ENCODE data around the gene CMIP. TPM values are rescaled to one million over a fixed set of nuclear protein-coding genes. Genes with fewer than 3 reads are reported as not detected.

The CMIP gene
- total RNA-seq, 1 experiment from 2014 or later = 63.7 TPM

- ChIA-PET CTCF (interaction anchor here (0.6 to 5.8 kb wide), 5 partner anchors 12 to 280 kb away, joined by 3 to 49 read pairs (median 3); no protein-coding TSS in a partner anchor), POLR2A (no interaction called here)
- no peak overlapping the region for H3K4me3 Mint-ChIP-seq
- H3K4me1 Mint-ChIP-seq = peaks cover 38% of the 10 kb centered on the region
- ATAC-seq = no peak
- DNase-seq (ENCODE audit: low spot score) = no peak
- TF ChIP-seq ELF4 (CRISPR knock-in tag; IDR thresholded peaks at IDR 0.05; ENCODE audit: low read depth) = no peak
- no peaks in the 10 kb centered on the region for H3K9me3 Mint-ChIP-seq
- H3K27ac Mint-ChIP-seq = 0 out of 2 replicates have a peak overlapping the region, but pooled peaks have one; percentile 16
- H3K27me3 Mint-ChIP-seq (ENCODE audit: low read depth) = no peaks in the 10 kb centered on the region
- H3K36me3 Mint-ChIP-seq = peaks cover 23% of the 10 kb centered on the region
These were observed 264.6 kb downstream of the CMIP start for GRCh38 chr16:81709016-81709900.

- POLR2A ChIA-PET = no interaction called here
- CTCF ChIA-PET = interaction anchor here (1.0 to 5.8 kb wide), 4 partner anchors 14 to 281 kb away, joined by 3 to 49 read pairs (median 4); no protein-coding TSS in a partner anchor
These were observed 265.4 kb downstream of the CMIP start for GRCh38 chr16:81710044-81710443.

More at GRCh38 chr16:81710044-81710443, 265.4 kb downstream of the CMIP start:
- ATAC-seq (no peak), DNase-seq (ENCODE audit: low spot score) (no peak)
- Mint-ChIP-seq H3K4me1 (peaks cover 45% of the 10 kb centered on the region), H3K27ac (no peak overlapping the region), H3K27me3 (ENCODE audit: low read depth) (no peaks in the 10 kb centered on the region), H3K4me3 (no peak overlapping the region), H3K9me3 (no peaks in the 10 kb centered on the region), H3K36me3 (peaks cover 23% of the 10 kb centered on the region)
- TF ChIP-seq RELA (CRISPR knock-in tag; IDR thresholded peaks at IDR 0.05; ENCODE audit: borderline replicate concordance) (no peak), CBFB (CRISPR knock-in tag; IDR thresholded peaks at IDR 0.05; ENCODE audit: low read depth) (no peak), ZNF425 (CRISPR knock-in tag; conservative IDR thresholded peaks at IDR 0.05) (no peak), EMX1 (CRISPR knock-in tag; IDR thresholded peaks at IDR 0.05) (no peak), GABPB1 (CRISPR knock-in tag; IDR thresholded peaks at IDR 0.05) (no peak), ZNF232 (CRISPR knock-in tag; IDR thresholded peaks at IDR 0.05) (no peak), ESRRA (CRISPR knock-in tag; IDR thresholded peaks at IDR 0.05; ENCODE audit: borderline replicate concordance) (no peak), ZSCAN18 (CRISPR knock-in tag; IDR thresholded peaks at IDR 0.05) (no peak), FOXJ3 (CRISPR knock-in tag; IDR thresholded peaks at IDR 0.05; ENCODE audit: borderline replicate concordance) (no peak), ZNF121 (CRISPR knock-in tag; IDR thresholded peaks at IDR 0.05) (no peak), USF2 (CRISPR knock-in tag; IDR thresholded peaks at IDR 0.05) (no peak), ZNF532 (CRISPR knock-in tag; IDR thresholded peaks at IDR 0.05; ENCODE audit: borderline replicate concordance) (no peak)

All from WTC11 (cell line).